ENCODE measurements around the gene DDX39A. TPM values are rescaled to one million over a fixed set of nuclear protein-coding genes. Genes with fewer than 3 reads are reported as not detected.
A peak's percentile ranks its signal among the peaks of the same experiment; 100 is the strongest.

DDX39A gene
- total and polyA plus RNA-seq, 2 of the 13 experiments (the other 11 are each of a cell fraction or from before 2014, with no cell fraction given): 34.6 to 90.4 TPM

DNA sequence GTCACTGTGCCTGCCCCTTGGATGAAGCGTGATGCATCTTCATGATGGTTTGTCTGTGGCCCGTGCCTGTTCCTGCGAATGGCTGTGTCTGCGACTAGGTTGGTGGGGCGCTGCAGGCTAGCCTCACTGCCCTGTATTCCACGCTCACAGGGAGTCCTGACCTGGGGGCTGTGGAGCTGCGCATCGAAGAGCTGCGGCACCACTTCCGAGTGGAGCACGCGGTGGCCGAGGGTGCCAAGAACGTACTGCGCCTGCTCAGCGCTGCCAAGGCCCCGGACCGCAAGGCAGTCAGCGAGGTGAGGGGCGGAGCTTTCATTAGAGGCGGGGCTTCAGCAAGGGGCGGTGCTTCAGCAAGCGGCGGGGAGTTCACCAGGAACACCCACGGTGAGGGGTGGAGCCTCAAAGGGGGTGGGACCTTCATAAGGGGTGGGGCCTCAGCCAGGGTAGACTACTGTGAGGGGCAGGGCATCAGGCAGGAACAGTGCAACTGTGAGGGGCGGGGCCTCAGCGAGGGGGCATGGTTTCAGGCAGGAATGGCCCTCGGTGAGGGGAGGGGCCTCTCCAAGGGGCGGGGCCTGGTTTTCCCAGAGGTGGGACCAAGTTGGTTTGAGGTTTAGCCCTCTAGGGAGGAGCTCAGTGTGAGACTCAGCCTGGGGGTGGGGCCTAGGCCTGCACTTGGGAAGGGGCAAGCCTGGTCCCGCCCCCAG is 31.2 kb upstream of the DDX39A start:
- peaks cover 9 to 47% of the 10 kb centered on the region in 2 experiments; a peak in 4 of 5 replicates for H3K36me3 ChIP-seq (replicated peaks in 1 of 2; ENCODE audit: control insufficient read depth in 1 of 2, insufficient read depth in 2 of 2, low read length in 2 of 2)
- no peak overlapping the region for H3K9ac ChIP-seq (ENCODE audit: insufficient read depth, low read depth, low read length)
- H3K4me3 ChIP-seq (replicated peaks in 1 of 3; ENCODE audit: insufficient read depth in 1 of 3, low read depth in 2 of 3, low read length in 3 of 3): no peak overlapping the region
- no peaks in the 10 kb centered on the region for H3K4me1 ChIP-seq (ENCODE audit: insufficient read depth, low read length)
- no peak overlapping the region for H2AFZ ChIP-seq (ENCODE audit: low read length)
- POLR2A ChIA-PET: no interaction called here
- FAIRE-seq (no peak), DNase-seq (ENCODE audit: low spot score) (peak; percentile 33), ATAC-seq (peak; percentile 82)
- H3K27me3 ChIP-seq (ENCODE audit: control insufficient read depth in 1 of 2, insufficient read depth in 2 of 2, low read length in 2 of 2): no peaks in the 10 kb centered on the region
- TF ChIP-seq, protein P1, sequence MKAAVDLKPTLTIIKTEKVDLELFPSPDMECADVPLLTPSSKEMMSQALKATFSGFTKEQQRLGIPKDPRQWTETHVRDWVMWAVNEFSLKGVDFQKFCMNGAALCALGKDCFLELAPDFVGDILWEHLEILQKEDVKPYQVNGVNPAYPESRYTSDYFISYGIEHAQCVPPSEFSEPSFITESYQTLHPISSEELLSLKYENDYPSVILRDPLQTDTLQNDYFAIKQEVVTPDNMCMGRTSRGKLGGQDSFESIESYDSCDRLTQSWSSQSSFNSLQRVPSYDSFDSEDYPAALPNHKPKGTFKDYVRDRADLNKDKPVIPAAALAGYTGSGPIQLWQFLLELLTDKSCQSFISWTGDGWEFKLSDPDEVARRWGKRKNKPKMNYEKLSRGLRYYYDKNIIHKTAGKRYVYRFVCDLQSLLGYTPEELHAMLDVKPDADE (CRISPR knock-in tag; IDR thresholded peaks at IDR 0.05): no peak
- no peak for TF ChIP-seq SP1 (IDR thresholded peaks at IDR 0.05)
- TF ChIP-seq SP1 (CRISPR knock-in tag; IDR thresholded peaks at IDR 0.05): peak; percentile 20; the same call in 1 of the 2 replicates
- no peaks in the 10 kb centered on the region for H3K9me3 ChIP-seq (ENCODE audit: low read length)
- no peak overlapping the region for H3K4me2 ChIP-seq (ENCODE audit: low read depth, low read length)
- in situ Hi-C loops (cut with HindIII; ENCODE audit: extremely low pct_ligation_motif_present, low pct_unique_long_range_greater_than_20kb) (no loop called here), intact Hi-C loops (cut with micrococcal nuclease; ENCODE audit: unreplicated experiment) (no loop called here)
- WGBS (ENCODE audit: low lambda C conversion rate): 92% methylated on average over 22 of the region's 30 CpGs
- BruUV-seq (replicated peaks): no TSS peak
- CTCF ChIA-PET (ENCODE audit: low intra/inter-chr PET ratio, low total read pairs): no interaction called here
- no peak overlapping the region for H3K27ac ChIP-seq (ENCODE audit: extremely low read length, insufficient read depth, low read length)
- no peaks in the 10 kb centered on the region for H3K79me2 ChIP-seq (ENCODE audit: insufficient read depth, low read length)
- no peaks in the 10 kb centered on the region for H4K20me1 ChIP-seq (ENCODE audit: insufficient read depth, low read length)

- BruUV-seq (replicated peaks): no TSS peak
- H3K27me3 ChIP-seq (ENCODE audit: control insufficient read depth in 1 of 2, insufficient read depth in 2 of 2, low read length in 2 of 2): no peaks in the 10 kb centered on the region
- no peak overlapping the region for H3K4me2 ChIP-seq (ENCODE audit: low read depth, low read length)
- in situ Hi-C loops (cut with HindIII; ENCODE audit: extremely low pct_ligation_motif_present, low pct_unique_long_range_greater_than_20kb) (no loop called here), intact Hi-C loops (cut with micrococcal nuclease; ENCODE audit: unreplicated experiment) (no loop called here)
- no peaks in the 10 kb centered on the region for H3K4me1 ChIP-seq (ENCODE audit: insufficient read depth, low read length)
- no peak for FAIRE-seq
- no peak for ATAC-seq
- no peak overlapping the region for H3K9ac ChIP-seq (ENCODE audit: insufficient read depth, low read depth, low read length)
- H3K27ac ChIP-seq (ENCODE audit: extremely low read length, insufficient read depth, low read length): no peak overlapping the region
- no peaks in the 10 kb centered on the region for H3K9me3 ChIP-seq (ENCODE audit: low read length)
- H3K4me3 ChIP-seq (replicated peaks in 1 of 3; ENCODE audit: insufficient read depth in 1 of 3, low read depth in 2 of 3, low read length in 3 of 3): no peak overlapping the region
- H2AFZ ChIP-seq (ENCODE audit: low read length): no peak overlapping the region
- H3K79me2 ChIP-seq (ENCODE audit: insufficient read depth, low read length): no peaks in the 10 kb centered on the region
- H3K36me3 ChIP-seq (replicated peaks in 1 of 2; ENCODE audit: control insufficient read depth in 1 of 2, insufficient read depth in 2 of 2, low read length in 2 of 2): peaks cover 11 to 50% of the 10 kb centered on the region in 2 experiments; a peak in 4 of 5 replicates
- CTCF ChIA-PET (ENCODE audit: low intra/inter-chr PET ratio, low total read pairs): no interaction called here
- POLR2A ChIA-PET: no interaction called here
- WGBS (ENCODE audit: low lambda C conversion rate): 97% methylated on average over 6 of the region's 6 CpGs
- H4K20me1 ChIP-seq (ENCODE audit: insufficient read depth, low read length): no peaks in the 10 kb centered on the region
- DNase-seq (ENCODE audit: low spot score): no peak
- TF ChIP-seq HOMEZ (CRISPR knock-in tag; IDR thresholded peaks at IDR 0.05; ENCODE audit: low read depth) (no peak), ZNF446 (CRISPR knock-in tag; IDR thresholded peaks at IDR 0.05) (no peak), JUN (CRISPR knock-in tag; IDR thresholded peaks at IDR 0.05) (no peak), FOXO1 (CRISPR knock-in tag; IDR thresholded peaks at IDR 0.05) (no peak), ZNF614 (CRISPR knock-in tag; IDR thresholded peaks at IDR 0.05; ENCODE audit: borderline replicate concordance) (no peak), ARID2 (CRISPR knock-in tag; IDR thresholded peaks at IDR 0.05; ENCODE audit: borderline replicate concordance) (no peak), STAG1 (CRISPR knock-in tag; IDR thresholded peaks at IDR 0.05) (no peak)
- TF ChIP-seq, protein P2, sequence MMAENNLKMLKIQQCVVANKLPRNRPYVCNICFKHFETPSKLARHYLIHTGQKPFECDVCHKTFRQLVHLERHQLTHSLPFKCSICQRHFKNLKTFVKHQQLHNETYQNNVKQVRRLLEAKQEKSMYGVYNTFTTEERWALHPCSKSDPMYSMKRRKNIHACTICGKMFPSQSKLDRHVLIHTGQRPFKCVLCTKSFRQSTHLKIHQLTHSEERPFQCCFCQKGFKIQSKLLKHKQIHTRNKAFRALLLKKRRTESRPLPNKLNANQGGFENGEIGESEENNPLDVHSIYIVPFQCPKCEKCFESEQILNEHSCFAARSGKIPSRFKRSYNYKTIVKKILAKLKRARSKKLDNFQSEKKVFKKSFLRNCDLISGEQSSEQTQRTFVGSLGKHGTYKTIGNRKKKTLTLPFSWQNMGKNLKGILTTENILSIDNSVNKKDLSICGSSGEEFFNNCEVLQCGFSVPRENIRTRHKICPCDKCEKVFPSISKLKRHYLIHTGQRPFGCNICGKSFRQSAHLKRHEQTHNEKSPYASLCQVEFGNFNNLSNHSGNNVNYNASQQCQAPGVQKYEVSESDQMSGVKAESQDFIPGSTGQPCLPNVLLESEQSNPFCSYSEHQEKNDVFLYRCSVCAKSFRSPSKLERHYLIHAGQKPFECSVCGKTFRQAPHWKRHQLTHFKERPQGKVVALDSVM (CRISPR knock-in tag; IDR thresholded peaks at IDR 0.05): no peak
These were observed 30.2 kb upstream of the DDX39A start for GRCh38 chr19:14449321-14449720.
